Measurements from ENCODE around the gene RELA. TPM values are rescaled to one million over a fixed set of nuclear protein-coding genes. Genes with fewer than 3 reads are reported as not detected.

RELA gene
- total and polyA plus RNA-seq, 10 of the 15 experiments (the other 5 are each of a cell fraction or from before 2014, with no cell fraction given): 5.1 to 56.4 (median 34.2) TPM

DNA sequence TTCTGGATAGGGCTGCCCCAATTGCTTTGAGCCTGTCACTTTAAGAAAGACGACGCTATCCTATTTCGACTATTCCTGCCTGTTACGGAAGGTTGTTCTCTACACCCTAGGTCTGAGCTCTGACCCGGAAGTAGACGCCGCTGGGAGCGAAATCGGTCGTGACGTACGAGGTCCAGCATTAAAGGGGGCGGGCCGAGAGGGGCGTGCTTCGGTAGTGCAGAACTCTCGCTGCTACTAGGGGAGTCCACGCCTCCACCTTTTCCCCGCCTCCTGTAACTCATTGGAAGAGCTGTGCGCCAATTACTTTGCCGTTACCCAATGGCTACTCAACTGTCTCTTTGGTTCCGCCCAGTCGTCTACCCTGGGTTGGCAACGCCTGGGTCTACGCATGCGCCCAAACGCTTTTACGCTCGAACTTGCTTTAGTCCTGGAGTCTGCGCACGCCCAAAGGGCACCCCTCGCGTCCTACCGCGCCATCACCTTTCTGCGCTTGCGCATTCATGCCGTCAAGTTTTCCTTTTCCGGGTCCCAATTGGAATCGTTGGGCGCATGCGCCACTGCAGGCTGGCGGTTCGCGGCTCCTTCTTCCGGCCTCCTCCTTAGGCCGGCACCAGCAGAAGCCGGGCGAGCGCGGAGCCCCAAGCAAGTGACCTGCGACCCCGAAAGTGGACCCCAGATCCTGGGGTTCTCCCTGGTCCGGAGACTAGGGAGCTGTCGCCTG lies 47.3 kb downstream of the RELA start, which contains the start of gene PCNX3 (continued):
- TF ChIP-seq GABPA (IDR thresholded peaks at IDR 0.05; ENCODE audit: low read depth): peak; percentile 97
- no peak for TF ChIP-seq SPI1 (IDR thresholded peaks at IDR 0.05; ENCODE audit: borderline replicate concordance, insufficient read depth, low read depth, low read length)
- no peak for TF ChIP-seq EZH2 (IDR thresholded peaks at IDR 0.05; ENCODE audit: borderline replicate concordance, control insufficient read depth, low read depth, low read length)
- TF ChIP-seq ZNF622 (IDR thresholded peaks at IDR 0.05): no peak
- peak; percentile 96 for TF ChIP-seq CHD2 (IDR thresholded peaks at IDR 0.05; ENCODE audit: borderline replicate concordance, low read depth, low read length)
- TF ChIP-seq MYB (IDR thresholded peaks at IDR 0.05; ENCODE audit: borderline replicate concordance, low read depth, low read length): no peak
- TF ChIP-seq KDM1A (IDR thresholded peaks at IDR 0.05; ENCODE audit: borderline replicate concordance): no peak
- peak; percentile 99 for TF ChIP-seq NFYB (IDR thresholded peaks at IDR 0.05; ENCODE audit: insufficient read depth, low read depth, low read length)
- peak; percentile 95 for TF ChIP-seq MTA2 (IDR thresholded peaks at IDR 0.05; ENCODE audit: low read depth)
- TF ChIP-seq, protein P1, sequence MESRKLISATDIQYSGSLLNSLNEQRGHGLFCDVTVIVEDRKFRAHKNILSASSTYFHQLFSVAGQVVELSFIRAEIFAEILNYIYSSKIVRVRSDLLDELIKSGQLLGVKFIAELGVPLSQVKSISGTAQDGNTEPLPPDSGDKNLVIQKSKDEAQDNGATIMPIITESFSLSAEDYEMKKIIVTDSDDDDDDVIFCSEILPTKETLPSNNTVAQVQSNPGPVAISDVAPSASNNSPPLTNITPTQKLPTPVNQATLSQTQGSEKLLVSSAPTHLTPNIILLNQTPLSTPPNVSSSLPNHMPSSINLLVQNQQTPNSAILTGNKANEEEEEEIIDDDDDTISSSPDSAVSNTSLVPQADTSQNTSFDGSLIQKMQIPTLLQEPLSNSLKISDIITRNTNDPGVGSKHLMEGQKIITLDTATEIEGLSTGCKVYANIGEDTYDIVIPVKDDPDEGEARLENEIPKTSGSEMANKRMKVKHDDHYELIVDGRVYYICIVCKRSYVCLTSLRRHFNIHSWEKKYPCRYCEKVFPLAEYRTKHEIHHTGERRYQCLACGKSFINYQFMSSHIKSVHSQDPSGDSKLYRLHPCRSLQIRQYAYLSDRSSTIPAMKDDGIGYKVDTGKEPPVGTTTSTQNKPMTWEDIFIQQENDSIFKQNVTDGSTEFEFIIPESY (IDR thresholded peaks at IDR 0.05): no peak
- TF ChIP-seq, protein P2, sequence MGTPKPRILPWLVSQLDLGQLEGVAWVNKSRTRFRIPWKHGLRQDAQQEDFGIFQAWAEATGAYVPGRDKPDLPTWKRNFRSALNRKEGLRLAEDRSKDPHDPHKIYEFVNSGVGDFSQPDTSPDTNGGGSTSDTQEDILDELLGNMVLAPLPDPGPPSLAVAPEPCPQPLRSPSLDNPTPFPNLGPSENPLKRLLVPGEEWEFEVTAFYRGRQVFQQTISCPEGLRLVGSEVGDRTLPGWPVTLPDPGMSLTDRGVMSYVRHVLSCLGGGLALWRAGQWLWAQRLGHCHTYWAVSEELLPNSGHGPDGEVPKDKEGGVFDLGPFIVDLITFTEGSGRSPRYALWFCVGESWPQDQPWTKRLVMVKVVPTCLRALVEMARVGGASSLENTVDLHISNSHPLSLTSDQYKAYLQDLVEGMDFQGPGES (IDR thresholded peaks at IDR 0.05): peak; percentile 94
- TF ChIP-seq CBX5 (IDR thresholded peaks at IDR 0.05; ENCODE audit: low read depth): no peak
- TF ChIP-seq, protein P3, sequence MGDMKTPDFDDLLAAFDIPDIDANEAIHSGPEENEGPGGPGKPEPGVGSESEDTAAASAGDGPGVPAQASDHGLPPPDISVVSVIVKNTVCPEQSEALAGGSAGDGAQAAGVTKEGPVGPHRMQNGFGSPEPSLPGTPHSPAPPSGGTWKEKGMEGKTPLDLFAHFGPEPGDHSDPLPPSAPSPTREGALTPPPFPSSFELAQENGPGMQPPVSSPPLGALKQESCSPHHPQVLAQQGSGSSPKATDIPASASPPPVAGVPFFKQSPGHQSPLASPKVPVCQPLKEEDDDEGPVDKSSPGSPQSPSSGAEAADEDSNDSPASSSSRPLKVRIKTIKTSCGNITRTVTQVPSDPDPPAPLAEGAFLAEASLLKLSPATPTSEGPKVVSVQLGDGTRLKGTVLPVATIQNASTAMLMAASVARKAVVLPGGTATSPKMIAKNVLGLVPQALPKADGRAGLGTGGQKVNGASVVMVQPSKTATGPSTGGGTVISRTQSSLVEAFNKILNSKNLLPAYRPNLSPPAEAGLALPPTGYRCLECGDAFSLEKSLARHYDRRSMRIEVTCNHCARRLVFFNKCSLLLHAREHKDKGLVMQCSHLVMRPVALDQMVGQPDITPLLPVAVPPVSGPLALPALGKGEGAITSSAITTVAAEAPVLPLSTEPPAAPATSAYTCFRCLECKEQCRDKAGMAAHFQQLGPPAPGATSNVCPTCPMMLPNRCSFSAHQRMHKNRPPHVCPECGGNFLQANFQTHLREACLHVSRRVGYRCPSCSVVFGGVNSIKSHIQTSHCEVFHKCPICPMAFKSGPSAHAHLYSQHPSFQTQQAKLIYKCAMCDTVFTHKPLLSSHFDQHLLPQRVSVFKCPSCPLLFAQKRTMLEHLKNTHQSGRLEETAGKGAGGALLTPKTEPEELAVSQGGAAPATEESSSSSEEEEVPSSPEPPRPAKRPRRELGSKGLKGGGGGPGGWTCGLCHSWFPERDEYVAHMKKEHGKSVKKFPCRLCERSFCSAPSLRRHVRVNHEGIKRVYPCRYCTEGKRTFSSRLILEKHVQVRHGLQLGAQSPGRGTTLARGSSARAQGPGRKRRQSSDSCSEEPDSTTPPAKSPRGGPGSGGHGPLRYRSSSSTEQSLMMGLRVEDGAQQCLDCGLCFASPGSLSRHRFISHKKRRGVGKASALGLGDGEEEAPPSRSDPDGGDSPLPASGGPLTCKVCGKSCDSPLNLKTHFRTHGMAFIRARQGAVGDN (IDR thresholded peaks at IDR 0.05): no peak
- no peak for TF ChIP-seq RAD21 (IDR thresholded peaks at IDR 0.05; ENCODE audit: insufficient read depth, low read depth, low read length)
- no peak for TF ChIP-seq ETV6 (conservative IDR thresholded peaks at IDR 0.05 in 1 of 2, IDR thresholded peaks at IDR 0.05 in 1 of 2; ENCODE audit: borderline replicate concordance in 1 of 2, low read depth in 1 of 2)
- TF ChIP-seq, protein P4, sequence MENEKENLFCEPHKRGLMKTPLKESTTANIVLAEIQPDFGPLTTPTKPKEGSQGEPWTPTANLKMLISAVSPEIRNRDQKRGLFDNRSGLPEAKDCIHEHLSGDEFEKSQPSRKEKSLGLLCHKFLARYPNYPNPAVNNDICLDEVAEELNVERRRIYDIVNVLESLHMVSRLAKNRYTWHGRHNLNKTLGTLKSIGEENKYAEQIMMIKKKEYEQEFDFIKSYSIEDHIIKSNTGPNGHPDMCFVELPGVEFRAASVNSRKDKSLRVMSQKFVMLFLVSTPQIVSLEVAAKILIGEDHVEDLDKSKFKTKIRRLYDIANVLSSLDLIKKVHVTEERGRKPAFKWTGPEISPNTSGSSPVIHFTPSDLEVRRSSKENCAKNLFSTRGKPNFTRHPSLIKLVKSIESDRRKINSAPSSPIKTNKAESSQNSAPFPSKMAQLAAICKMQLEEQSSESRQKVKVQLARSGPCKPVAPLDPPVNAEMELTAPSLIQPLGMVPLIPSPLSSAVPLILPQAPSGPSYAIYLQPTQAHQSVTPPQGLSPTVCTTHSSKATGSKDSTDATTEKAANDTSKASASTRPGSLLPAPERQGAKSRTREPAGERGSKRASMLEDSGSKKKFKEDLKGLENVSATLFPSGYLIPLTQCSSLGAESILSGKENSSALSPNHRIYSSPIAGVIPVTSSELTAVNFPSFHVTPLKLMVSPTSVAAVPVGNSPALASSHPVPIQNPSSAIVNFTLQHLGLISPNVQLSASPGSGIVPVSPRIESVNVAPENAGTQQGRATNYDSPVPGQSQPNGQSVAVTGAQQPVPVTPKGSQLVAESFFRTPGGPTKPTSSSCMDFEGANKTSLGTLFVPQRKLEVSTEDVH (IDR thresholded peaks at IDR 0.05; ENCODE audit: low read depth, partially characterized antibody): peak; percentile 85
- TF ChIP-seq, protein P5, sequence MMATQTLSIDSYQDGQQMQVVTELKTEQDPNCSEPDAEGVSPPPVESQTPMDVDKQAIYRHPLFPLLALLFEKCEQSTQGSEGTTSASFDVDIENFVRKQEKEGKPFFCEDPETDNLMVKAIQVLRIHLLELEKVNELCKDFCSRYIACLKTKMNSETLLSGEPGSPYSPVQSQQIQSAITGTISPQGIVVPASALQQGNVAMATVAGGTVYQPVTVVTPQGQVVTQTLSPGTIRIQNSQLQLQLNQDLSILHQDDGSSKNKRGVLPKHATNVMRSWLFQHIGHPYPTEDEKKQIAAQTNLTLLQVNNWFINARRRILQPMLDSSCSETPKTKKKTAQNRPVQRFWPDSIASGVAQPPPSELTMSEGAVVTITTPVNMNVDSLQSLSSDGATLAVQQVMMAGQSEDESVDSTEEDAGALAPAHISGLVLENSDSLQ (IDR thresholded peaks at IDR 0.05): peak; percentile 100
